ENCODE measurements around the gene DDX3X. TPM values are rescaled to one million over a fixed set of nuclear protein-coding genes. Genes with fewer than 3 reads are reported as not detected.
A peak's percentile ranks its signal among the peaks of the same experiment; 100 is the strongest.
"Not testable (repeated sequence)": the region's sequence is repeated elsewhere in the genome, so short reads cannot be mapped to it uniquely, and the experiment has no call there.

Gene DDX3X
- total RNA-seq, 2 experiments from 2014 or later: 275 to 291 TPM

DNA sequence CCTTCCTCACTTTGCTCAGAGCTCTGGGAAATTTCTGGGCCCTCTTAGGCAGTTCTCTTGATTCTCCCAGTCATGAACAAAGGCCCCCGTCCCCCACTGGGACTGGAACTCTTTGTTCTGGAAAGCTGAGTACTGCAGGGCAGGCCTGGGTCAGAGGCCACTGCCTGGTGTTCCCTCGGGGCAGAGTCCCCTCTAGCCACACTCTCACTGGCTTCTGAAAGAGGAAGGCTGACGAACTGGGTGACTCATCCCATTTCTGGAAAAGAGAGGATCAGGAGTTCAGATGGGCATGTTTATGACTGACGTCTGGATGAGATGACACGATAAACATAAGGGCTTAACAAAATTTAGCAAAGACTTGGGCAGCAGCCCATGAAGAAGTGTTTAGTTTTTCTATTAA is 47.7 kb downstream of the DDX3X start:
- no peak overlapping the region for H3K4me3 Mint-ChIP-seq
- peaks cover 16% of the 10 kb centered on the region for H3K4me1 Mint-ChIP-seq
- H3K36me3 Mint-ChIP-seq: no peaks in the 10 kb centered on the region
- H3K9me3 Mint-ChIP-seq: no peaks in the 10 kb centered on the region
- no peak for DNase-seq
- H3K27me3 Mint-ChIP-seq: no peaks in the 10 kb centered on the region
- H3K27ac Mint-ChIP-seq: no peak overlapping the region

DNA sequence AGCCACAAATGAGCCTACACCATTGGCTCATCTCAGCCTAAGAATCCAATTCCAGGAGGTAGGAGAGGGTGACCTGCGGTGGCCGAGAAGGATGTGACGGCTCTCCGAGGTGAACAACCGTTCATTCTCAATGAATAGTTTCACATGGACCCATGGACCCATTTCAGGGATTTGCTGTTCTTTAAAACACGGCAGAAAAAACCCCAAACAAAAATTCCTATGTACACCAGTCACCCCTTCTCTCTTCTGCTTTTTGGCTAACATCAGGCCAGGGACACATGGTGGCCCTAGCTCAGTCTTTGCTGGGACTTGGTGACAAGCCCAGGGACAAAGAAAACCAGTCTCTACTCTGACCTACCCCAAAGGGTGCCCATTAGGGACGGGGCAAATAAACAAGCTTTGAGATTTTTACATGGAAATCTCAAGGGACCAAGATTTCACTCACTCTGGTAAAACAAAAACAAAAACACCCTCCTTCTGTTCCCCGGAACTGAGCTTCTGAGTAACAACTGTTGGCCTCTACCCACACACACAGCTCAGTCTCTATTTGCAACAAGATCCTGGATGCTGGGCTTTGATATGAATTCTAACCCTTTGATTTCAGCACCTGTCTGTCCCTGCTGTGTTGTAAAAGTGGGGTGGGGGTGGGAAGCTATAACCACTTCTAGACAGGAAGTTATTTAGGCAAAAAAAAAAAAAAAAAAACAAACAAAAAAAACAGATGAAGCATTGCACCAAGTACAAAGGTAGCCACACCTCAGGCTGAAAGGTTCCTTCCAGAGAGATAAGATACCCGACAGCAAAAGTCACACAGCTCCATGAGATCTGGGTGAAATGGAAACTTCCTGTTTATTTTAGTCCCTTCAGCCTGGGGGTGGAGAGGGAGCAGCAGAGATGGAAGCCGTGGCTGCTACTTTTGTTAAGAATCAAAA is 49.0 kb downstream of the DDX3X start:
- Mint-ChIP-seq H3K27ac (peak overlapping the region; percentile 78), H3K27me3 (no peaks in the 10 kb centered on the region), H3K36me3 (no peaks in the 10 kb centered on the region), H3K4me3 (peak overlapping the region; percentile 22), H3K4me1 (peaks cover 13% of the 10 kb centered on the region), H3K9me3 (no peaks in the 10 kb centered on the region)
- DNase-seq: no peak

DNA sequence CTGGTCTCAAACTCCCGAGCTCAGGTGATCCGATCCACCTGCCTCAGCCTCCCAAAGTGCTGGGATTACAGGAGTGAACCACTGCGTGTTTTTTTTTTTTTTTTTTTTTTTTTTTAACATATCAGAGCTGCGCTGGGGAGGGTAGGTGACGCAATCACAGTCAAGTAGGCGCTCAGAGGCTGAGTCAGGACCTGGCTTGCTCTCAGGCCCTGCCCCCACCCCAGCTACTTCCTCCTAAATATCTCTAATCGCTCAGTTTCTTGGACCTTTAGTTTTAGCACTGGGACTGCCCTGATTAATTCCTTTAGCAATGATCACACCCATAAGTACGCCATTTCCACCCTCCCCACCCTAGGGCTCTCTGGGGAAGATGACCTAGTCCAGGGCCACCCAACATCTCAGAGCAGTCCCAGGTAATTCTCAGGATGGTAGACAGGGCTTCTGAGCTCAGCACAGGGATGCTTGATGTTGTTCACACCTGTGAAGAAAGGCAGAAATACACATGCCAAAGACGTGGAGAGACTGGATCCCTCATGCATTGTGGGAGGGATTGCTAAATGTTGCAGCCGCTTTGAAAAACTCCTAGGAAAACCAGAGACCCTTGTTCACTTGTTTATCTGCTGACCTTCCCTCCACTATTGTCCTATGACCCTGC is 50.2 kb downstream of the DDX3X start:
- H3K4me1 Mint-ChIP-seq: peaks cover 13% of the 10 kb centered on the region

DNA sequence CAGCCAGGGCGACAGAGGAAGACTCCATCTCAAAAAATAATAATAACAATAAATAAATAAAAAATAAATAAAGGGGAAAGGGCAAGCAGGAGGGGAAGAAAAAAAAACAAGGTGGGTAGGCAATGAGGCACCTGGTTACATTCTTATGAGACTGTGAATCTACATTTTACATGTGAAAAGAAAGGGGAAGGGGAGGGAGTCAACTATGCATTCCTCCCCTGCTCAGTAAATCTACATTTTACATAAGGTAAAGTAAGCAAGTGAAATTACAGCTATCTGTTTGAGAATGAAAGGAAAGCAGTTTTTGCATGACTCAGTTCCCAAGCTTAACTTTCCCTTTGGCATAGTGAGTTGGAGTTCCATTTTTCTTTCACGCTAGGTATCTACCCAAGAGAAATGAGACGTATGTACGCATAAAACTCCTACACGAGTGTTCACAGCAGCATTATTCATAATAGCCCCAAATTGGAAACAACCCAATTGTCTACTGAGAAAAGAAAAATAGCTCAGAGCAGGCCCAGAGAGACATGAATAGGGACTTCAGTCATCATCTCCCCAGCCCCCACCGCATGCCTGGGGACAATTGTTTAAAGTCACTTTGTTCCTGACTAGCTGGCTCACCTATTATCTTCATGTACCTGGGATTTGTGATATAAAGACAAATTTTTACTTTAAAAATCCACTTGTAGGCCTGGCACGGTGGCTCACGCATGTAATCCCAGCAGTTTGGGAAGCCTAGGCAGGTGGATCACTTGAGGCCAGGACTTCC is 52.4 kb downstream of the DDX3X start:
- Mint-ChIP-seq H3K4me1 (peaks cover 13% of the 10 kb centered on the region), H3K4me3 (no peak overlapping the region), H3K27ac (no peak overlapping the region), H3K27me3 (no peaks in the 10 kb centered on the region), H3K36me3 (no peaks in the 10 kb centered on the region), H3K9me3 (no peaks in the 10 kb centered on the region)
- DNase-seq: no peak

More for the DNA sequence above, 50.2 kb downstream of the DDX3X start:
- H3K36me3 Mint-ChIP-seq: no peaks in the 10 kb centered on the region
- DNase-seq: peak; percentile 27
- no peaks in the 10 kb centered on the region for H3K27me3 Mint-ChIP-seq
- no peak overlapping the region for H3K4me3 Mint-ChIP-seq
- peak overlapping the region; percentile 78 for H3K27ac Mint-ChIP-seq
- no peaks in the 10 kb centered on the region for H3K9me3 Mint-ChIP-seq

DNA sequence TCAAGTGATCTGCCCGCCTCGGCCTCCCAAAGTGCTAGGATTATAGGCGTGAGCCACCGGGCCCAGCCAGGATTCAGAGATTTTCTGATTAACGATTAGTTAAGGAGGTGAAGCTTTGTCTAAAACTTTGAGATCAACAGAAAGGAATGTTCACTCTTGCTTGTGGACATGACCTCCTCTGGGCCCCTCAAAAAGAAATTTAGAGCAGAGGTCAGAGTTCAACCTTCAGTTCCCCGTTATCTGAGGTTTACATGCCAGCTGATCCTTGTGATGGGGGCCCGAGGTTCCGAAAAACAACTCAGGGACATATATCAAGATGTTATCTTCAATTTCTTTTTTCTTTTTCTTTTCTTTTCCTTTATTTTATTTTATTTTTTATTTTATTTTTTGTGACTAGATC is 54.6 kb downstream of the DDX3X start:
- H3K4me1 Mint-ChIP-seq: peaks cover 5% of the 10 kb centered on the region

DNA sequence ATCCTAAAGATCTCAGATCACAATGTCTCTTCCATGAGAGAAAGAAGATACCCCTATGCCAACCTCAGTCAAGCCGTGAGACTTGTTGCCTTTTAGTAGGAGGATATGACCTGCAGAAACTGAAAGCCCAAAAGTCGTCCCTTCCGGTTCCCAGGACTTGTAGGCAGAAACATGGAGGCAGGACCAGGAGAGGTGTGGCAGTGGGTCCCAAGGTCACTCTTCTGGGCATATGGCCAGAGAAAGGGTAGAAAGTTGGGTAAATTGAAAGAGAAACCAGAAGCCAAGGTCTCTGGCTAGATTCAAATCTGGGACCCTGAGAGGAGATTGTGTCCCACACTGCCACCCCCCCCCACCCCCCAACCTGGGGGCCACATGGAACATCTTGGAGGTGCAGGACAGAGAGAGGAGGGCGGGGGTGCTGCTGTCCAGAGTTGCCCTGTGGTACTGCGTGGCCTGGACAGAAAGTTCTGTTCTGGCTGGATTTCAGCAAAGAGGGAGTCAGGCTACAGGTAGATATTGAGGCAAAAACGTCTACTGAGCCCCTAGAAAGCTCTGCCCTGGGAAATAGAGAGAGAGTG is 55.4 kb downstream of the DDX3X start:
- H3K4me1 Mint-ChIP-seq: peaks cover under 1% of the 10 kb centered on the region
- H3K36me3 Mint-ChIP-seq: no peaks in the 10 kb centered on the region
- no peak overlapping the region for H3K4me3 Mint-ChIP-seq
- no peak overlapping the region for H3K27ac Mint-ChIP-seq
- H3K9me3 Mint-ChIP-seq: no peaks in the 10 kb centered on the region
- no peak for DNase-seq
- no peaks in the 10 kb centered on the region for H3K27me3 Mint-ChIP-seq

More for the DNA sequence above, 54.6 kb downstream of the DDX3X start:
- no peak for DNase-seq
- no peaks in the 10 kb centered on the region for H3K27me3 Mint-ChIP-seq
- no peaks in the 10 kb centered on the region for H3K36me3 Mint-ChIP-seq
- no peaks in the 10 kb centered on the region for H3K9me3 Mint-ChIP-seq
- H3K4me3 Mint-ChIP-seq: no peak overlapping the region
- no peak overlapping the region for H3K27ac Mint-ChIP-seq

DNA sequence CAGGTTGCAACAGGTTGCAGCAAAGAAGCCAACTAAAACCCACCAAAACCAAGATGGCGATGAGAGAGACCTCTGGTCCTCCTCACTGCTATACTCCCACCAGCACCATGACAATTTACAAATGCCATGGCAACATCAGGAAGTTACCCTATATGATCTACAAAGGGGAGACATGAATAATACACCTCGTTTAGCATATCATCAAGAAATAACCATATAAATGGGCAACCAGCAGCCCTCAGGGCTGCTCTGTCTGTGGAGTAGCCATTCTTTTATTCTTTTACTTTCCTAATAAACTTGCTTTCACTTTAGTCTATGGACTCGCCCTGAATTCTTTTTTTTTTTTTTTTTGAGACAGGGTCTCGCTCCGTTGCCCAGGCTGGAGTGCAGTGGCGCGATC is 56.6 kb downstream of the DDX3X start:
- not testable (repeated sequence) for H3K4me3 Mint-ChIP-seq

DNA sequence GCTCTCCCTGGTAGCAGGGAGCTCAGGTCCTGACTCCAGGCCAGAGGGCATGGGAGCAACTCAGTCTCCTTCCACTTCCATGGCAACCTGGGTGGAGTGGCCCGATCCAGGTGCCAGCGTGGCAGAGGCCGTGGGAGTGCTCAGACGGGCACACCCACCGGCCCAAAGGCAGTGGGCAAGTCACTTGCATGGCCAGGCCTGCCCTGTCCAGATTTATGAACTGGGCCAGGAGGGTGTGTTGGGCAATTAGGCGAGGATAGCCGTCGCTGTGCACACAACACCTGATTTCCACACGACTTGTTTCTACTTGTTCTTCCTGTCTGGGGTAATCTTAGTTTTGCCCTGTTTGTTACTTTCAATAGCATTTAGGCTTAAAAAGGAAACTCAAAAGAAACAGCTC is 57.6 kb downstream of the DDX3X start:
- Mint-ChIP-seq H3K36me3 (no peaks in the 10 kb centered on the region), H3K4me1 (no peaks in the 10 kb centered on the region), H3K9me3 (no peaks in the 10 kb centered on the region), H3K4me3 (no peak overlapping the region), H3K27ac (no peak overlapping the region), H3K27me3 (no peaks in the 10 kb centered on the region)
- DNase-seq: no peak

More for the DNA sequence above, 56.6 kb downstream of the DDX3X start:
- H3K27ac Mint-ChIP-seq, H3K9me3 Mint-ChIP-seq, DNase-seq, H3K27me3 Mint-ChIP-seq, H3K4me1 Mint-ChIP-seq, H3K36me3 Mint-ChIP-seq: not testable (repeated sequence)

DNA sequence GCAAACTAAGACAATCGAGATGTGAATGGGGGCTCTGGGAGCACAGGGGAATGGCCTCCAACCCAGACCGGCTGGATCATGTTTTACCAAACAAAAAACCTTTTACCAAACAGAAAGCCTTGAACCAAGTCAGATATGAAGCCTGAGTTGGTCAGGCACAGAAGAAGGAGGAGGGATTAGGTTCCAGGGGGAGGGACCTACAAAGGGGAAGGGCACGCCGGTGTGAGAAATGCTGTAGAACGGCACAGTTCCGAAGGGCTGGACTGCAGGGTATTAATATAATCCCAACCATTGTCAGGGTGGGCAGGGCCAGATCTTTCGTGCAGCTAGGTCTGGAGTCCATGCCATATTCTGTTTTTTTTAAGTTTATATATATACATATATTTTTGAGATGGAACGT is 60.3 kb downstream of the DDX3X start:
- no peak overlapping the region for H3K27ac Mint-ChIP-seq
- H3K27me3 Mint-ChIP-seq: no peaks in the 10 kb centered on the region
- no peak overlapping the region for H3K4me3 Mint-ChIP-seq
- DNase-seq: no peak
- H3K36me3 Mint-ChIP-seq: no peaks in the 10 kb centered on the region
- H3K9me3 Mint-ChIP-seq: no peaks in the 10 kb centered on the region
- H3K4me1 Mint-ChIP-seq: no peaks in the 10 kb centered on the region

DNA sequence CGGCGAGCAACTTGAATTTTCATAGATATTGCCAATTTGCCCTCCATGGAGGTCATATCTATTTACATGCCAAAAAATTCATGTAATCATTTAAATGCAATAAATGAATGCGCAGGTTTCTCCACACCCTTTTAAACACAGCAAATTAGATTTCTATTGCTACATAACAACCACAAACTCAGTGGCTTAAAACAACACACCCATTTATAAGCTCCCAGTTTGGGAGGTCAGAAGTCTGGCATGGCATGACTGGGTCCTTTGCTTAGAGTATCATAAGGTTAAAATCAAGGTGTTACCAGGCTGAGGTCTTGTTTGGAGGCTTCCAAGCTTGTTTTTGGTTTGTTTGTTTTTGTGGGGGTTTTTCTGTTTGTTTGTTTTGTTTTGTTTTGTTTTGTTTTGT is 63.3 kb downstream of the DDX3X start:
- no peak for DNase-seq
- H3K27me3 Mint-ChIP-seq: no peaks in the 10 kb centered on the region
- no peaks in the 10 kb centered on the region for H3K4me1 Mint-ChIP-seq
- H3K36me3 Mint-ChIP-seq: no peaks in the 10 kb centered on the region
- no peak overlapping the region for H3K4me3 Mint-ChIP-seq
- H3K27ac Mint-ChIP-seq: no peak overlapping the region
- H3K9me3 Mint-ChIP-seq: no peaks in the 10 kb centered on the region

DNA sequence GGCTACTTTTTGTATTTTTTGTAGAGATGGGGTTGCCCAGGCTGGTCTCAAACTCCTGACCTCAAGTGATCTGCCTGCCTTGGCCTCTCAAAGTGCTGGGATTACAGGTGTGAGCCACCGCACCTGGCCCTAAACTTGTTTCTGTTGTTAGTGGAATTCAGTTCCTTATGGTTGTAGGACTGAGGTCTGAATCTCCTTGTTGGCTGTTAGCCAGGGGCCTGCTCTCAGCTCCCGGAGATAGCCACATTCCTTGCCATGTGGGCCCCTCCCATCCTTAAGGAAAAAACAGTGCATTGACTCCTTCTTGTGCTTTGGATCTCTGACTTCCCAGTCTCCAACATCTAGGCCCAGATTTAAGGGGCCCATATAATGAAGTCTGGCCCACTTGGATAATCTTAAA is 63.8 kb downstream of the DDX3X start:
- no peaks in the 10 kb centered on the region for H3K4me1 Mint-ChIP-seq
- no peak overlapping the region for H3K27ac Mint-ChIP-seq
- no peak overlapping the region for H3K4me3 Mint-ChIP-seq
- H3K36me3 Mint-ChIP-seq: no peaks in the 10 kb centered on the region
- H3K27me3 Mint-ChIP-seq: no peaks in the 10 kb centered on the region
- no peaks in the 10 kb centered on the region for H3K9me3 Mint-ChIP-seq
- no peak for DNase-seq

DNA sequence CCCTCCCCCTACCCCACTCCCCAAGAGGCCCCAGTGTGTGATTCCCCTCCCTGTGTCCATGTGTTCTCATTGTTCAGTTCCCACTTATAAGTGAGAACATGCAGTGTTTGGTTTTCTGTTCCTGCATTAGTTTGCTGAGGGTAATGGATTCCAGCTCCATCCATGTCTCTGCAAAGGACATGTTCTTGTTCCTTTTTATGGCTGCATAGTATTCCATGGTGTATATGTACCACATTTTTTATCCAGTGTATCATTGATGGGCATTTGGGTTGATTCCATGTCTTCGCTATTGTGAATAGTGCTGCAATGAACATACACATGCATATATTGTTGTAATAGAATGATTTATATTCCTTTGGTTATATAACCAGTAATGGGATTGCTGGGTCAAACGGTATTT is 68.6 kb downstream of the DDX3X start:
- not testable (repeated sequence) for DNase-seq, H3K27me3 Mint-ChIP-seq, H3K4me3 Mint-ChIP-seq, H3K9me3 Mint-ChIP-seq, H3K36me3 Mint-ChIP-seq, H3K4me1 Mint-ChIP-seq, H3K27ac Mint-ChIP-seq

DNA sequence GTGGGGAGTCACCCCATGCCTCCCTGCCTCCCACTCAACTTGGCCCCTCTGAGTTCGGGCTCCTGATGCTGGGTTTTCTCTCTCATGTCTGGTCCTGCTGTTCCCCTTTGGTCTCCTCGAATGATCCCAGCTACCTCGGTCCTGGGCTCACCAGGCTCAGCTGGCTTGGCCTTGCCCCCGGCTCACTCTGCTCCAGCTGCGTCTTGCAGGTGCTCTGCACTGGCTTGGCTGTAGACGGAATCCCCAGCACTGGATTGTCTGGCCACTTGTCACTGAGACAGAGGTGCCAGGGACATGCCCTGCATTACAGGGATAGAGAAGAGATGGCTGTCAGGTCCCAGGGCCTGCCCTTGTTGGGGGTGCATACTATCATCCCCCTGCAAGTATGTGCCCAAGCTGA is 71.6 kb downstream of the DDX3X start:
- Mint-ChIP-seq H3K4me3 (no peak overlapping the region), H3K36me3 (peaks cover 2% of the 10 kb centered on the region), H3K9me3 (no peaks in the 10 kb centered on the region), H3K27me3 (no peaks in the 10 kb centered on the region), H3K4me1 (no peaks in the 10 kb centered on the region), H3K27ac (no peak overlapping the region)
- no peak for DNase-seq

DNA sequence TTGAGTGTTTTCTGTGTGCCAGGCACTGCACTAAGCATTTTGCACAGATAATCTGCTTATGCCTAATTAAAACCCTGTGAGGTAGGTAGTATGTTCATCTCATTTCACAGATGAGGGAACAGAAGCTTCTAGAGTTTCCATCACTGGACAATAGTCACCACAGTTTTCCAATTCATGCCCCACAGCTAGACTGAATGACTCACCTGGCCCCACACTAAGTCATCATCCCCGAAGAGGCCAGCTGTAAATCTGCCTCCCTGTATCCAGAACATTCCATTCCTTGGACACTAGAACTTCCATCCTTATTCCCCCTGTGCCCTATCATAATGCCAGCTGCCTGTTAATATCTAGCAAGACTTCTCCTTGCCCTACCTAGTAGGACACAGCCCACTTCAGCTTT is 72.2 kb downstream of the DDX3X start:
- no peak for DNase-seq
- no peaks in the 10 kb centered on the region for H3K27me3 Mint-ChIP-seq
- H3K9me3 Mint-ChIP-seq: no peaks in the 10 kb centered on the region
- H3K4me3 Mint-ChIP-seq: no peak overlapping the region
- H3K27ac Mint-ChIP-seq: no peak overlapping the region
- H3K4me1 Mint-ChIP-seq: no peaks in the 10 kb centered on the region
- H3K36me3 Mint-ChIP-seq: peaks cover 2% of the 10 kb centered on the region

DNA sequence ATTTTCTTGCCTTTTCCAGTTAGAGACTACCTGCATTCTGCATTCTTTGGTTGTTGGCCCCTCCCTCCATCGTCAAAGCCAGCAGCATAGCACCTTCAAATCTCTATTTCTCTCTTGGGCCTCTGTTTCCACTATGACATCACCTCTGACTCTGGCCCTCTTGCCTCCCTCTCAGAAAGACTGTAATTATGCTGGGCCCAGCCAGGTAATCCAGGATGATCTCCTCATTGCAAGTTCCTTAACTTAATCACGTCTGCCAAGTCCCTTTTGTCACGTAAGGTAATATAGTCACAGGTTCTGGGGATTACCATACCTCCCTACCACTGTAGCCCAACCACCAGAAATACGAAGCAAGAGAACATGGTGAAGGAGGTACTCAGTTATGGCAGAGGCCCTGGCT is 73.9 kb downstream of the DDX3X start:
- Mint-ChIP-seq H3K9me3 (no peaks in the 10 kb centered on the region), H3K4me3 (no peak overlapping the region), H3K4me1 (no peaks in the 10 kb centered on the region), H3K27me3 (no peaks in the 10 kb centered on the region), H3K36me3 (peaks cover 2% of the 10 kb centered on the region), H3K27ac (no peak overlapping the region)
- no peak for DNase-seq
